ENCODE measurements around the gene TRMU.

TRMU gene

GRCh38 chr22:46340676-46341075, 5.2 kb downstream of the TRMU start:
- H3K9ac ChIP-seq (ENCODE audit: low read depth, low read length), result no peak overlapping the region
- H3K27me3 ChIP-seq (ENCODE audit: insufficient read depth, low read length), result no peaks in the 10 kb centered on the region
- H3K36me3 ChIP-seq (ENCODE audit: insufficient read depth, low read length), result peaks cover 81% of the 10 kb centered on the region
- no peak overlapping the region for H3K27ac ChIP-seq (ENCODE audit: low read depth, low read length)
- 96% methylated on average over 13 of the region's 13 CpGs for WGBS
- no peaks in the 10 kb centered on the region for H3K4me1 ChIP-seq (ENCODE audit: insufficient read depth, low read length)
- no peaks in the 10 kb centered on the region for H3K9me3 ChIP-seq (ENCODE audit: insufficient read depth, low read depth, low read length)
- no peak overlapping the region for H3K4me3 ChIP-seq (ENCODE audit: low read length)

GRCh38 chr22:46346680-46347405, 11.3 kb downstream of the TRMU start:
- Histone ChIP-seq H3K4me1 (ENCODE audit: insufficient read depth, low read length) (no peaks in the 10 kb centered on the region), H3K9me3 (ENCODE audit: insufficient read depth, low read depth, low read length) (no peaks in the 10 kb centered on the region), H3K27ac (ENCODE audit: low read depth, low read length) (no peak overlapping the region), H3K27me3 (ENCODE audit: insufficient read depth, low read length) (no peaks in the 10 kb centered on the region), H3K36me3 (ENCODE audit: insufficient read depth, low read length) (peaks cover 96% of the 10 kb centered on the region), H3K4me3 (ENCODE audit: low read length) (no peak overlapping the region), H3K9ac (ENCODE audit: low read depth, low read length) (no peak overlapping the region)
- WGBS, result 96% methylated on average over 18 of the region's 19 CpGs

- Histone ChIP-seq H3K27ac (ENCODE audit: low read depth, low read length) (no peak overlapping the region), H3K4me1 (ENCODE audit: insufficient read depth, low read length) (no peaks in the 10 kb centered on the region), H3K9ac (ENCODE audit: low read depth, low read length) (no peak overlapping the region), H3K4me3 (ENCODE audit: low read length) (no peak overlapping the region), H3K36me3 (ENCODE audit: insufficient read depth, low read length) (peaks cover 96% of the 10 kb centered on the region), H3K27me3 (ENCODE audit: insufficient read depth, low read length) (no peaks in the 10 kb centered on the region), H3K9me3 (ENCODE audit: insufficient read depth, low read depth, low read length) (no peaks in the 10 kb centered on the region)
- 96% methylated on average over 12 of the region's 12 CpGs for WGBS
These were observed 12.1 kb downstream of the TRMU start for GRCh38 chr22:46347646-46348045.

- H3K27me3 ChIP-seq (ENCODE audit: insufficient read depth, low read length), result no peaks in the 10 kb centered on the region
- H3K36me3 ChIP-seq (ENCODE audit: insufficient read depth, low read length), result peaks cover 96% of the 10 kb centered on the region
- no peak overlapping the region for H3K4me3 ChIP-seq (ENCODE audit: low read length)
- H3K9ac ChIP-seq (ENCODE audit: low read depth, low read length), result no peak overlapping the region
- H3K4me1 ChIP-seq (ENCODE audit: insufficient read depth, low read length), result no peaks in the 10 kb centered on the region
- H3K9me3 ChIP-seq (ENCODE audit: insufficient read depth, low read depth, low read length), result no peaks in the 10 kb centered on the region
- WGBS, result 94% methylated on average over 15 of the region's 15 CpGs
- H3K27ac ChIP-seq (ENCODE audit: low read depth, low read length), result no peak overlapping the region
These were observed 12.7 kb downstream of the TRMU start for GRCh38 chr22:46348099-46348695.

GRCh38 chr22:46349238-46349637, 13.7 kb downstream of the TRMU start:
- 94% methylated on average over 18 of the region's 18 CpGs for WGBS
- Histone ChIP-seq H3K36me3 (ENCODE audit: insufficient read depth, low read length) (peaks cover 96% of the 10 kb centered on the region), H3K4me3 (ENCODE audit: low read length) (no peak overlapping the region), H3K4me1 (ENCODE audit: insufficient read depth, low read length) (no peaks in the 10 kb centered on the region), H3K9ac (ENCODE audit: low read depth, low read length) (no peak overlapping the region), H3K27me3 (ENCODE audit: insufficient read depth, low read length) (no peaks in the 10 kb centered on the region), H3K9me3 (ENCODE audit: insufficient read depth, low read depth, low read length) (no peaks in the 10 kb centered on the region), H3K27ac (ENCODE audit: low read depth, low read length) (no peak overlapping the region)

- H3K36me3 ChIP-seq (ENCODE audit: insufficient read depth, low read length), result peaks cover 94% of the 10 kb centered on the region
- WGBS, result 92% methylated on average over 6 of the region's 6 CpGs
These were observed 14.2 kb downstream of the TRMU start for GRCh38 chr22:46349681-46350080.

GRCh38 chr22:46350121-46350520, 14.6 kb downstream of the TRMU start:
- Histone ChIP-seq H3K27me3 (ENCODE audit: insufficient read depth, low read length) (no peaks in the 10 kb centered on the region), H3K36me3 (ENCODE audit: insufficient read depth, low read length) (peaks cover 94% of the 10 kb centered on the region), H3K9me3 (ENCODE audit: insufficient read depth, low read depth, low read length) (no peaks in the 10 kb centered on the region)

More at GRCh38 chr22:46349681-46350080, 14.2 kb downstream of the TRMU start:
- Histone ChIP-seq H3K4me1 (ENCODE audit: insufficient read depth, low read length) (no peaks in the 10 kb centered on the region), H3K27ac (ENCODE audit: low read depth, low read length) (no peak overlapping the region), H3K4me3 (ENCODE audit: low read length) (no peak overlapping the region), H3K9ac (ENCODE audit: low read depth, low read length) (no peak overlapping the region), H3K9me3 (ENCODE audit: insufficient read depth, low read depth, low read length) (no peaks in the 10 kb centered on the region), H3K27me3 (ENCODE audit: insufficient read depth, low read length) (no peaks in the 10 kb centered on the region)

GRCh38 chr22:46350646-46351045, 15.1 kb downstream of the TRMU start:
- Histone ChIP-seq H3K9ac (ENCODE audit: low read depth, low read length) (no peak overlapping the region), H3K9me3 (ENCODE audit: insufficient read depth, low read depth, low read length) (no peaks in the 10 kb centered on the region), H3K4me3 (ENCODE audit: low read length) (no peak overlapping the region), H3K36me3 (ENCODE audit: insufficient read depth, low read length) (peaks cover 93% of the 10 kb centered on the region), H3K4me1 (ENCODE audit: insufficient read depth, low read length) (no peaks in the 10 kb centered on the region), H3K27ac (ENCODE audit: low read depth, low read length) (no peak overlapping the region), H3K27me3 (ENCODE audit: insufficient read depth, low read length) (no peaks in the 10 kb centered on the region)
- 97% methylated on average over 20 of the region's 20 CpGs for WGBS

More at GRCh38 chr22:46350121-46350520, 14.6 kb downstream of the TRMU start:
- Histone ChIP-seq H3K27ac (ENCODE audit: low read depth, low read length) (no peak overlapping the region), H3K9ac (ENCODE audit: low read depth, low read length) (no peak overlapping the region), H3K4me1 (ENCODE audit: insufficient read depth, low read length) (no peaks in the 10 kb centered on the region), H3K4me3 (ENCODE audit: low read length) (no peak overlapping the region)
- WGBS, result 95% methylated on average over 7 of the region's 7 CpGs

GRCh38 chr22:46351131-46351735, 15.7 kb downstream of the TRMU start:
- no peak overlapping the region for H3K9ac ChIP-seq (ENCODE audit: low read depth, low read length)
- WGBS, result 96% methylated on average over 28 of the region's 28 CpGs
- no peak overlapping the region for H3K27ac ChIP-seq (ENCODE audit: low read depth, low read length)
- no peaks in the 10 kb centered on the region for H3K4me1 ChIP-seq (ENCODE audit: insufficient read depth, low read length)
- H3K9me3 ChIP-seq (ENCODE audit: insufficient read depth, low read depth, low read length), result no peaks in the 10 kb centered on the region
- H3K36me3 ChIP-seq (ENCODE audit: insufficient read depth, low read length), result peaks cover 93% of the 10 kb centered on the region
- H3K27me3 ChIP-seq (ENCODE audit: insufficient read depth, low read length), result no peaks in the 10 kb centered on the region
- H3K4me3 ChIP-seq (ENCODE audit: low read length), result no peak overlapping the region

GRCh38 chr22:46351767-46352166, 16.3 kb downstream of the TRMU start:
- no peak overlapping the region for H3K9ac ChIP-seq (ENCODE audit: low read depth, low read length)
- H3K4me3 ChIP-seq (ENCODE audit: low read length), result no peak overlapping the region
- H3K27me3 ChIP-seq (ENCODE audit: insufficient read depth, low read length), result no peaks in the 10 kb centered on the region
- no peak overlapping the region for H3K27ac ChIP-seq (ENCODE audit: low read depth, low read length)
- H3K4me1 ChIP-seq (ENCODE audit: insufficient read depth, low read length), result no peaks in the 10 kb centered on the region
- 97% methylated on average over 23 of the region's 23 CpGs for WGBS
- peaks cover 93% of the 10 kb centered on the region for H3K36me3 ChIP-seq (ENCODE audit: insufficient read depth, low read length)
- no peaks in the 10 kb centered on the region for H3K9me3 ChIP-seq (ENCODE audit: insufficient read depth, low read depth, low read length)

- H3K27me3 ChIP-seq (ENCODE audit: insufficient read depth, low read length), result no peaks in the 10 kb centered on the region
- H3K9me3 ChIP-seq (ENCODE audit: insufficient read depth, low read depth, low read length), result no peaks in the 10 kb centered on the region
- no peak overlapping the region for H3K4me3 ChIP-seq (ENCODE audit: low read length)
- no peak overlapping the region for H3K9ac ChIP-seq (ENCODE audit: low read depth, low read length)
- H3K27ac ChIP-seq (ENCODE audit: low read depth, low read length), result no peak overlapping the region
- no peaks in the 10 kb centered on the region for H3K4me1 ChIP-seq (ENCODE audit: insufficient read depth, low read length)
- 94% methylated on average over 10 of the region's 10 CpGs for WGBS
- peaks cover 94% of the 10 kb centered on the region for H3K36me3 ChIP-seq (ENCODE audit: insufficient read depth, low read length)
These were observed 16.8 kb downstream of the TRMU start for GRCh38 chr22:46352276-46352675.
